HL-60 (cell line): ENCODE data around the gene RUNX1.

Experiments used
- DNase-seq, 2 experiments: peaks; one replicate each; pipeline ENCODE4 v3.0.0-alpha.2; 2010 to 2020; ENCODE audit warnings: low read depth in 1 of 2, low spot score in 1 of 2
- H3K27ac ChIP-seq: fragments of 250-450 bp; sonication (Bioruptor Pico); replicated peaks from 2 replicates; pipeline ENCODE4 v1.5.1; 2020; ENCODE audit warnings: mild to moderate bottlenecking, moderate library complexity
- H3K27me3 ChIP-seq: fragments of 250-450 bp; sonication (Bioruptor Pico); 2 replicates; pipeline ENCODE4 v1.5.1; 2021; ENCODE audit warnings: mild to moderate bottlenecking, moderate library complexity; ENCODE audit not compliant: insufficient read depth, poor library complexity, severe bottlenecking
- H3K4me3 ChIP-seq: replicated peaks from 2 replicates; pipeline ENCODE4 v1.5.1; 2011; ENCODE audit warnings: mild to moderate bottlenecking, control low read depth, low read length; ENCODE audit not compliant: insufficient read depth
- GABPA ChIP-seq: IDR thresholded peaks from 2 replicates; pipeline ENCODE4 v1.6.1; 2012; ENCODE audit warnings: low read depth
- POLR2AphosphoS5 ChIP-seq: IDR thresholded peaks from 2 replicates; pipeline ENCODE4 v1.6.1; 2012; ENCODE audit warnings: low read depth
- SPI1 ChIP-seq: IDR thresholded peaks from 2 replicates; pipeline ENCODE4 v1.6.1; 2012; ENCODE audit warnings: low read depth, mild to moderate bottlenecking, borderline replicate concordance
- TF ChIP-seq, protein P1 (sequence below): IDR thresholded peaks from one replicate; pipeline ENCODE4 v1.5.1; 2011; ENCODE audit warnings: low read length, control low read depth, inconsistent platforms; ENCODE audit not compliant: insufficient read depth
- TF ChIP-seq, protein P2 (sequence below): IDR thresholded peaks from 2 replicates; pipeline ENCODE4 v1.6.1; 2012; ENCODE audit warnings: low read depth; ENCODE audit not compliant: insufficient replicate concordance

RUNX1 gene

DNA sequence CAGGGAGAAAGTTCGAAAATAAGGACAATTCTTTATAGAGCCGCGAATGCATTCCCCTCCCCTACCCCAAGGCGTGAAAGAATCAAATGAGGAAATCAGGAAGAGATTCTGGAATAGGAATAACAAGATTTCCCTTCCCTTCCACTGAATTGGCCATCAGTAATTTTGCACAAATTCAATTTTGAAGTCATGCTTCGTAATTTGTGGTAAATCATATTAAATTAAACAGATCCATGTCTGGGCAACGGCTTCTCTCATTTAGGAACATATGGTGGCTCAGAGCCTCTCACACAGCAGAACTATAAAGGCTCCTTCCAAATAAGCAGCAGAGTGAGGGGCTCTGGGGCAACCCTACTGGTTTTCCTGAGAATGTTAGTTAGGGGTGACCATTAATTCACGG lies 227.4 kb downstream of the RUNX1 start:
- DNase-seq: no peak

DNA sequence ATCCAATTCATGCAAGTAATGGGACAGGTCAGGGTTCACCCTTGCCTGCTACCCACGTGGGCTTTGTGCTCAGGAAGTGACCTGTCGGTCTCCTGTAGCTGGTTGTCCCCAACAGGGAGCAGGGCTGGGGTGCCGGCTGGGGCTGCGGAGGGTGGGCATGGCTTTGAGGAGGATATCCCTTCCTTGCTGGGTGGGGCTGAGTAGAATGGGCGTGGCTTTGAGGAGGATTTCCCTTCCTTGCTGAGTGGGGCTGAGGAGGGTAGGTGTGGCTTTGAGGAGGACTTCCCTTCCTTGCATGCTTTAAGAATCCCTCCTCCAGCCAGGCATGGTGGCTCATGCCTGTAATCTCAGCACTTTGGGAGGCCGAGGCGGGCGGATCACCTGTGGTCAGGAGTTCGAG lies 229.1 kb downstream of the RUNX1 start:
- DNase-seq: no peak
- no peak overlapping the region for H3K4me3 ChIP-seq
- no peaks in the 10 kb centered on the region for H3K27me3 ChIP-seq
- no peak overlapping the region for H3K27ac ChIP-seq
- TF ChIP-seq POLR2AphosphoS5 (no peak), SPI1 (no peak), GABPA (no peak)
- TF ChIP-seq, protein P1, sequence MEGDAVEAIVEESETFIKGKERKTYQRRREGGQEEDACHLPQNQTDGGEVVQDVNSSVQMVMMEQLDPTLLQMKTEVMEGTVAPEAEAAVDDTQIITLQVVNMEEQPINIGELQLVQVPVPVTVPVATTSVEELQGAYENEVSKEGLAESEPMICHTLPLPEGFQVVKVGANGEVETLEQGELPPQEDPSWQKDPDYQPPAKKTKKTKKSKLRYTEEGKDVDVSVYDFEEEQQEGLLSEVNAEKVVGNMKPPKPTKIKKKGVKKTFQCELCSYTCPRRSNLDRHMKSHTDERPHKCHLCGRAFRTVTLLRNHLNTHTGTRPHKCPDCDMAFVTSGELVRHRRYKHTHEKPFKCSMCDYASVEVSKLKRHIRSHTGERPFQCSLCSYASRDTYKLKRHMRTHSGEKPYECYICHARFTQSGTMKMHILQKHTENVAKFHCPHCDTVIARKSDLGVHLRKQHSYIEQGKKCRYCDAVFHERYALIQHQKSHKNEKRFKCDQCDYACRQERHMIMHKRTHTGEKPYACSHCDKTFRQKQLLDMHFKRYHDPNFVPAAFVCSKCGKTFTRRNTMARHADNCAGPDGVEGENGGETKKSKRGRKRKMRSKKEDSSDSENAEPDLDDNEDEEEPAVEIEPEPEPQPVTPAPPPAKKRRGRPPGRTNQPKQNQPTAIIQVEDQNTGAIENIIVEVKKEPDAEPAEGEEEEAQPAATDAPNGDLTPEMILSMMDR: no peak
- TF ChIP-seq, protein P2, sequence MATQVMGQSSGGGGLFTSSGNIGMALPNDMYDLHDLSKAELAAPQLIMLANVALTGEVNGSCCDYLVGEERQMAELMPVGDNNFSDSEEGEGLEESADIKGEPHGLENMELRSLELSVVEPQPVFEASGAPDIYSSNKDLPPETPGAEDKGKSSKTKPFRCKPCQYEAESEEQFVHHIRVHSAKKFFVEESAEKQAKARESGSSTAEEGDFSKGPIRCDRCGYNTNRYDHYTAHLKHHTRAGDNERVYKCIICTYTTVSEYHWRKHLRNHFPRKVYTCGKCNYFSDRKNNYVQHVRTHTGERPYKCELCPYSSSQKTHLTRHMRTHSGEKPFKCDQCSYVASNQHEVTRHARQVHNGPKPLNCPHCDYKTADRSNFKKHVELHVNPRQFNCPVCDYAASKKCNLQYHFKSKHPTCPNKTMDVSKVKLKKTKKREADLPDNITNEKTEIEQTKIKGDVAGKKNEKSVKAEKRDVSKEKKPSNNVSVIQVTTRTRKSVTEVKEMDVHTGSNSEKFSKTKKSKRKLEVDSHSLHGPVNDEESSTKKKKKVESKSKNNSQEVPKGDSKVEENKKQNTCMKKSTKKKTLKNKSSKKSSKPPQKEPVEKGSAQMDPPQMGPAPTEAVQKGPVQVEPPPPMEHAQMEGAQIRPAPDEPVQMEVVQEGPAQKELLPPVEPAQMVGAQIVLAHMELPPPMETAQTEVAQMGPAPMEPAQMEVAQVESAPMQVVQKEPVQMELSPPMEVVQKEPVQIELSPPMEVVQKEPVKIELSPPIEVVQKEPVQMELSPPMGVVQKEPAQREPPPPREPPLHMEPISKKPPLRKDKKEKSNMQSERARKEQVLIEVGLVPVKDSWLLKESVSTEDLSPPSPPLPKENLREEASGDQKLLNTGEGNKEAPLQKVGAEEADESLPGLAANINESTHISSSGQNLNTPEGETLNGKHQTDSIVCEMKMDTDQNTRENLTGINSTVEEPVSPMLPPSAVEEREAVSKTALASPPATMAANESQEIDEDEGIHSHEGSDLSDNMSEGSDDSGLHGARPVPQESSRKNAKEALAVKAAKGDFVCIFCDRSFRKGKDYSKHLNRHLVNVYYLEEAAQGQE: no peak

More for the DNA sequence above, 227.4 kb downstream of the RUNX1 start:
- H3K27ac ChIP-seq: no peak overlapping the region
- no peak for TF ChIP-seq POLR2AphosphoS5
- TF ChIP-seq, protein P1: no peak
- no peak for TF ChIP-seq SPI1
- TF ChIP-seq GABPA: no peak
- TF ChIP-seq, protein P2: no peak
- no peak overlapping the region for H3K4me3 ChIP-seq
- no peaks in the 10 kb centered on the region for H3K27me3 ChIP-seq

DNA sequence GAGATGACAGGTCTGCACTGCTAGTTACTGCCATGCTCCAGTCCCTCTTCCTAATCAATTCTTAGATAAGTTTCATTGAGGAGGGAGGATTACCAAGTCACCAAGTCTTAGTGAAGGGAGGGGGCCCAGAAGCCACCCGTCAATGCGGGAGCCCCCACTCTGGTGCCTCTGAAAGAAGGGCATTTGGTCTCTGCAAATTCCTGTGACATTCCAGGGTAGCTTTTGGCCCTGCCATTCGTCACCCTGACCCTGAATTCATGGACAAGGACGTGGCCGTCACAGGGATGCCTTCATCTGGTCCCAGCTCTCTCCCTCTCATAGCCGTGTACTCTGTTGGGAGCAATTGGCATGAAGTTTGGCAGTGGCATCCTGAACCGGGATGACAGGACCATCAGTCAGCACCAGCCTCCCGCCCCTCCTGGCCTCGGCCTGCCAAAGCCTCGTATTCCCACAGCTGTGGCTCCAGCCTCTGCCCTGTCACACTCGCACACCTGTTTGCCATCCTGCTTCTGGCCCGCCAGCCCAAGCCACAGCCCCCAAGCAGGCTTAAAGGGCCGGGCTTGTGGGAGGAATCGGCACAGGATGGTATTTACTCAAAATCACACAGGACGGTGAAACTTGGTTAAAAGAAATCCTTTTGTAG lies 229.6 kb downstream of the RUNX1 start:
- Histone ChIP-seq H3K4me3 (no peak overlapping the region), H3K27ac (no peak overlapping the region), H3K27me3 (no peaks in the 10 kb centered on the region)
- no peak for TF ChIP-seq SPI1
- TF ChIP-seq, protein P1: no peak
- TF ChIP-seq POLR2AphosphoS5: no peak; the same call in 1 of the 2 replicates
- DNase-seq: no peak

DNA sequence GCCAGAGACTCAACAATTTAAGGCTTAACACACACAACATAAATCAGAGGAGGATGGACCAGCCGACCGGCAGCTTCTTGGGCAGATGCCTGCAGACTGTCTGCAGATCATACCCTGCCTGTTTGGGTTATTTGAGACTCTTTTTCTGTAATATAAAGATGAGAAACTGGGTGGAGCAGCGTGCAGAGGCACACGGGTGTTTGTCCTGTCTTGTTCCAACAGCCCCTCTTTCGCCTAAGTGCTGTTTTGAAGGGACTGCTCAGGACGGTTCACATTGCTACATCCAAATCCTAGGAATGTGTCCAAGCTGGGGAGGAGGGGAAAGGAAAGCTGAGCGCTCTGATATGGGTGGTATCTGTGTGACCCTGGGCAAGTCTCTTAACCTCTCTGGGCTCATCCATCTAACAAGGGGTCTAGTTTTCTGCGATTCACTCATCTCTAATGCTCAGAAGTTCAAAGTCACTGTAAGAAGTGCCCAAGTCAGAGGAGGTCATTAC lies 230.4 kb downstream of the RUNX1 start:
- Histone ChIP-seq H3K27me3 (no peaks in the 10 kb centered on the region), H3K27ac (no peak overlapping the region), H3K4me3 (no peak overlapping the region)
- DNase-seq: no peak
- TF ChIP-seq, protein P2: no peak
- TF ChIP-seq POLR2AphosphoS5 (no peak), SPI1 (no peak)
